ENCODE data around the gene APAF1. TPM values are rescaled to one million over a fixed set of nuclear protein-coding genes. Genes with fewer than 3 reads are reported as not detected.

APAF1 gene
- total RNA-seq, 1 donor from 2014 or later: 15.5 TPM

DNA sequence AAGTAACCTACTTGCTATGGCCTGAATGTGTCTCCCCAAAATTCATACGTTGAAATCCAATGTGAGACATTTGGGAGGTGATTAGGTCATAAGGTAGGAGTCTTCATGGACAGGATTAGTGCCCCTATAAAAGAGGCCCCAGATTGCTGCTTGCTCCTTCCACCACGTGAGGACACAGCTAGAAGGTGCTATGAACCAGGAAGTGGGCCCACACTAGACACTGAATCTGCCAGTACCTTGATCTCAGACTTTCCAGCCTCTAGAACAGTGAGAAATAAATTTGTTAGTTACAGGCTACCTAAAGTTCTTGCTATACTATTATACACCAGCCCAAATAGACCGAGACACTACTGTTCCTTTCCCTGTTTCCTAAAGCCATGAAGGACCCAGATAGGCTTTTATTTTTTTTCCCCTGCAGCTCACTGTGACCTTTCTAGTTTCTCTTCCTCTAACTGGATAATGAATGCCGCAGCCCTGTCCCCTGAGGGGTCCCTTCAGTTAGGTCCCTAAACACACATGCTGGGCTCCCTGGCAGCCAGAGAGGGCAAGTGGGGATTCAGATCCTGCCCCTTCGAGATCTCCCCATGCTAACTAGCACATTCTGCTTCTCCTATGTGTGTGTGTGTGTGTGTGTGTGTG, 32.3 kb upstream of the APAF1 start:
- Histone ChIP-seq H3K27ac (no peak overlapping the region), H3K4me1 (no peaks in the 10 kb centered on the region), H3K27me3 (no peaks in the 10 kb centered on the region), H3K36me3 (no peaks in the 10 kb centered on the region), H3K9me3 (no peaks in the 10 kb centered on the region), H3K4me3 (no peak overlapping the region)
- DNase-seq (ENCODE audit: low spot score in 2 of 2): no peak
- TF ChIP-seq, protein P1, sequence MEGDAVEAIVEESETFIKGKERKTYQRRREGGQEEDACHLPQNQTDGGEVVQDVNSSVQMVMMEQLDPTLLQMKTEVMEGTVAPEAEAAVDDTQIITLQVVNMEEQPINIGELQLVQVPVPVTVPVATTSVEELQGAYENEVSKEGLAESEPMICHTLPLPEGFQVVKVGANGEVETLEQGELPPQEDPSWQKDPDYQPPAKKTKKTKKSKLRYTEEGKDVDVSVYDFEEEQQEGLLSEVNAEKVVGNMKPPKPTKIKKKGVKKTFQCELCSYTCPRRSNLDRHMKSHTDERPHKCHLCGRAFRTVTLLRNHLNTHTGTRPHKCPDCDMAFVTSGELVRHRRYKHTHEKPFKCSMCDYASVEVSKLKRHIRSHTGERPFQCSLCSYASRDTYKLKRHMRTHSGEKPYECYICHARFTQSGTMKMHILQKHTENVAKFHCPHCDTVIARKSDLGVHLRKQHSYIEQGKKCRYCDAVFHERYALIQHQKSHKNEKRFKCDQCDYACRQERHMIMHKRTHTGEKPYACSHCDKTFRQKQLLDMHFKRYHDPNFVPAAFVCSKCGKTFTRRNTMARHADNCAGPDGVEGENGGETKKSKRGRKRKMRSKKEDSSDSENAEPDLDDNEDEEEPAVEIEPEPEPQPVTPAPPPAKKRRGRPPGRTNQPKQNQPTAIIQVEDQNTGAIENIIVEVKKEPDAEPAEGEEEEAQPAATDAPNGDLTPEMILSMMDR (IDR thresholded peaks at IDR 0.05): no peak
- intact Hi-C loops (cut with DNase I): no loop called here

DNA sequence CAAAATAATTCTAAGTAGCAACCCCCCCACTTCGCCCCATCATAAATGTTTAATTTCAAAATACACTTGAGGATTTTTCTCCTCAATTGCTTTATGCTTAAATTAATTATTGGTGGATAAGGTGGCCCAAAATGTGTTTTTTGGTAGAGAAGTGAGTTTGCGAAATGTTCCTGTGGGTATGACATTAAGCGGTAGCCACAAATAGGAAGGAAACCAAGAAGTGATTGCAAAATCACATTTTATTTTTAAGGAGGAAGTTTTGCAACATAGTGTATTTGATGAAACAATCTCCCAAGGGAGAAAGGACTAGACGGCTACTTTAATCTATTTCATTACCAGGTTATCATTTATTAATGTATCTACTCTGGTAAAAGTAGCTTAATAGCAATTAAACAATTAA, 26.1 kb upstream of the APAF1 start:
- no peaks in the 10 kb centered on the region for H3K36me3 ChIP-seq
- intact Hi-C loops (cut with DNase I): no loop called here

DNA sequence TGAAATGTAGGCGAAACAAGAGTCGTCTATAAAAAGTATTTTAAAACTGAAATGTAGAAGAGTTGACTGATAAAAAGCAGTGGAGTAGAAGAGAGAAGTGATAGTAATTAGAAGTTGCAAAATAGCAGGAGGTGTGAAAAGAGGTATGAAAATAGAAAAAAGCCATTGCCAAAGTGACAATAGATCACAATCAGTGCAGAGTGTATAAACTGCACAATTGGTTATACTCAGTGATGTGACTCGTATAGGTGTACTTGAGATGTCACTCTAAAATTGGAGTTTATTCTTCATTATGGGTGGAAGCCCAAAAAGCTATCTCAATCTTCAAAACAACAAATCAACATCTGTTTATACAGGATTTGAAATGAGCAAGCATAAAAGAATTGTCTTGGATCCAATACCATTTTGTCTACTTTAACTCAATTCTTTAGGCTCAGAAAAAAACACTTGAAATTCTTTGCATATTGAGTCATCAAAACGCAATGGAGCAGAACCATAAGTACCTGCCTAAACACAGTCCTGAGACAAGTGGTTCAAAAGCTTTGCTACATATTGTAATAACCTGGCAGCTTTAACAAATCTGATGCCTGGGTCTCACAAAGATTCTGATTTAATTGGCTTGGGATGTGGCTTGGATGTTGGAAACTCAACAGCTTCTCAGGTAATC, 9.3 kb upstream of the APAF1 start:
- intact Hi-C loops (cut with DNase I): no loop called here
- TF ChIP-seq, protein P1 (IDR thresholded peaks at IDR 0.05): no peak
- Histone ChIP-seq H3K27ac (no peak overlapping the region), H3K9me3 (no peaks in the 10 kb centered on the region), H3K4me3 (no peak overlapping the region), H3K4me1 (no peaks in the 10 kb centered on the region), H3K27me3 (no peaks in the 10 kb centered on the region), H3K36me3 (no peaks in the 10 kb centered on the region)
- DNase-seq (ENCODE audit: low spot score in 2 of 2): no peak

More for the DNA sequence above, 26.1 kb upstream of the APAF1 start:
- H3K9me3 ChIP-seq: no peaks in the 10 kb centered on the region
- H3K4me3 ChIP-seq: no peak overlapping the region
- no peaks in the 10 kb centered on the region for H3K4me1 ChIP-seq
- H3K27ac ChIP-seq: no peak overlapping the region
- DNase-seq (ENCODE audit: low spot score in 2 of 2): no peak
- no peaks in the 10 kb centered on the region for H3K27me3 ChIP-seq
- TF ChIP-seq, protein P1 (IDR thresholded peaks at IDR 0.05): no peak

DNA sequence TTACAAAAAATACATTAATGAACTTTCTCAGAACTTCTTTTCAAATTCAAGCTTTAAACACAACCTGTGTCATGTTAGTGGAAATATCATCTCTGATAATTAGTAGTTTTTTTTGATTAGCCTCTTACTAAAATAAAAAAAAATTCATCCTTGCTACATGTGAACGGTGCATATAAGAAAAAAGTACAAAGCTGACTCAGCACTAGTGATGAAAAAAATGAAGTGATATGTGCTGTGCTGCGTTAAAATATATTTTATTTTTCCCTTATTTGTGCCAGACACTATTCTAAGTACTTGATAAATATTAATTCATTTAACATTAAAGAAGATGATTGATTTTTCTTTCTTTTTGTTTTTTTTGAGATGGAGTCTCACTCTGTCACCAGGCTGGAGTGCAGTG, 8.0 kb upstream of the APAF1 start:
- intact Hi-C loops (cut with DNase I): no loop called here
- H3K27ac ChIP-seq: no peak overlapping the region
- DNase-seq (ENCODE audit: low spot score in 2 of 2): no peak
- no peaks in the 10 kb centered on the region for H3K27me3 ChIP-seq
- H3K4me1 ChIP-seq: no peaks in the 10 kb centered on the region
- no peaks in the 10 kb centered on the region for H3K9me3 ChIP-seq
- TF ChIP-seq, protein P1 (IDR thresholded peaks at IDR 0.05): no peak
- no peaks in the 10 kb centered on the region for H3K36me3 ChIP-seq
- H3K4me3 ChIP-seq: no peak overlapping the region

DNA sequence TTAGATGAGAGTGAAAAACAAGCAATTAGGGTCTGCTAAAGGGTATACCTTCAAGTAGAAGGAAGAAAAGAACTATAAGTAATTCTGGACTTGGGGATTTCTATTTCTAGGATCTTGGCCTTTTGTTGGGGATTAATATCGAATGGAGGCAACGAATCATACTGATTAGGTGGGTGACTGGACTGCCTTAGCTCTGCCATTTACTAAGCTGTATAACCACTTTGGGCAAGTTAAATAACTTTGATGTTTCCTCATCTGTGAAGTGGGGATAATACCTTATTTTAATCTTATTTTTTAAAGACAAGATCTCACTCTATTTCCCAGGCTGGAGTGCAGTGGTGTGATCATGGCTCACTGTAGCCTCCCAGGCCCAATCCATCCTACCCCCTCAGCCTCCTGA, 7.1 kb upstream of the APAF1 start:
- no peaks in the 10 kb centered on the region for H3K36me3 ChIP-seq
- H3K27me3 ChIP-seq: no peaks in the 10 kb centered on the region
- H3K9me3 ChIP-seq: no peaks in the 10 kb centered on the region
- TF ChIP-seq, protein P1 (IDR thresholded peaks at IDR 0.05): no peak
- no peak overlapping the region for H3K27ac ChIP-seq
- peaks cover 0 to 1% of the 10 kb centered on the region in 2 donors for H3K4me1 ChIP-seq
- H3K4me3 ChIP-seq: no peak overlapping the region
- intact Hi-C loops (cut with DNase I): no loop called here
- DNase-seq (ENCODE audit: low spot score in 2 of 2): no peak
